Kidney (tissue), 14 donors: Measurements from ENCODE around the gene RPL21. TPM values are rescaled to one million over a fixed set of nuclear protein-coding genes. Genes with fewer than 3 reads are reported as not detected.

ENCODE experiments used
- DNase-seq, 5 donors: peaks; one replicate each; pipeline ENCODE4 v3.0.0-alpha.2; 2013 to 2020
- FAIRE-seq: peaks from 2 replicates; lab custom pipeline; 2012; peaks lifted over from hg19 to GRCh38; lab: Jason Lieb, UNC
- H3K27ac ChIP-seq, 2 donors: one replicate each; pipeline ENCODE4 v1.7.0; 2013; ENCODE audit warnings: low read depth in 2 of 2, low read length in 2 of 2, inconsistent platforms in 1 of 2
- H3K27me3 ChIP-seq: one replicate; pipeline ENCODE4 v1.7.1; 2013; ENCODE audit warnings: low read length, inconsistent platforms; ENCODE audit not compliant: control insufficient read depth, insufficient read depth
- H3K36me3 ChIP-seq, 3 donors: one replicate each; pipeline versions ENCODE4 v1.7.0 to v1.7.1; 2013; ENCODE audit warnings: low read length in 3 of 3, control low read depth in 1 of 3, inconsistent platforms in 1 of 3; ENCODE audit not compliant: insufficient read depth in 3 of 3, control insufficient read depth in 2 of 3
- H3K4me1 ChIP-seq, 3 donors: one replicate each; pipeline versions ENCODE4 v1.7.0 to v1.7.1; 2013; ENCODE audit warnings: low read length in 3 of 3, inconsistent platforms in 1 of 3, low read depth in 1 of 3; ENCODE audit not compliant: control insufficient read depth in 2 of 3, insufficient read depth in 2 of 3
- H3K4me3 ChIP-seq, 3 donors: one replicate each; pipeline versions ENCODE4 v1.7.0 to v1.8.1; 2013; ENCODE audit warnings: low read length in 3 of 3, control low read depth in 1 of 3, inconsistent platforms in 1 of 3
- H3K9ac ChIP-seq, 3 donors: one replicate each; pipeline versions ENCODE4 v1.7.0 to v1.7.1; 2013; ENCODE audit warnings: low read length in 3 of 3, control low read depth in 1 of 3, inconsistent platforms in 1 of 3
- H3K9me3 ChIP-seq, 3 donors: one replicate each; pipeline versions ENCODE4 v1.7.0 to v1.7.1; 2013; ENCODE audit warnings: low read length in 3 of 3, control low read depth in 1 of 3, inconsistent platforms in 1 of 3; ENCODE audit not compliant: control insufficient read depth in 2 of 3, insufficient read depth in 1 of 3
- intact Hi-C: fragments of 100-400 bp; cut with DNase I; formaldehyde crosslinking; loops from one replicate; pipeline ENCODE4 v1.11.1; 2022
- polyA plus RNA-seq: library from polyadenylated mRNA; stranded (reverse); fragments of 350-450 nt; fragmentation: Illumina TruSeq; extraction: RNeasy Lipid Tissue Mini Kit (QIAGEN cat#74804); gene quantifications from one replicate; pipeline ENCODE4 v1.2.3, GENCODE V29; 2014; ENCODE audit warnings: low read depth, low replicate concordance; ENCODE audit not compliant: insufficient read depth
- total RNA-seq: library from RNA; stranded (reverse); fragmentation: NEBNext Ultra II Directional; extraction: Animal tissue kit (Norgen Biotek cat#: 25700); gene quantifications from one replicate; pipeline ENCODE4 v1.2.1, GENCODE V29; 2021
- TF ChIP-seq, protein P1 (sequence below): IDR thresholded peaks from 3 replicates; pipeline ENCODE4 v1.5.1; 2012; ENCODE audit warnings: mild to moderate bottlenecking, moderate library complexity, borderline replicate concordance; ENCODE audit not compliant: insufficient read depth; ENCODE audit errors: extremely low read depth
- donor health status: control.
- donor health status: control.
- donor health status: control.
- donor health status: control.
- donor health status: control.
- donor health status: DM: yes; HTN: yes; CAD: no.
- donor health status: Normal renal cell carcinoma (clear cell type).

The RPL21 gene
- total and polyA plus RNA-seq, 2 donors from 2014 or later: 864 to 2,520 TPM

DNA sequence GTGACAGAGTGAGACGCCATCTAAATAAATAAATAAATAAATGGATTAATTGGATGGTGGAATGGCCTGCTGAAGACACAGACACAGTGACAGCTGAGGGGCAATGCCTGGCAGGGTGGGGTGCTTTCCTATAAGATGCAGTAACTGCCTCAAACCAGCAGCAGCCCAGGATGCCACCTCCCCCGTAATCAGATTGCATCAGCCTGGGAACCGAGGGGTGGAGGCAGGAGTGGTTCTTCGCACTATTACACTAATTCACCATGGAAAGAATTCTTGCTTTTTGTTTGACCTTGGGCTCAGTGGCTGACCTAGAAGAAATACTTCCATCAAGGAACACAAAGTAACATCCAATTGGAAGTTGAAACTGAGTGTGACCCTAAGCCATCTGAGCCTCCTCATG is 48.2 kb upstream of the RPL21 start:
- no peaks in the 10 kb centered on the region for H3K36me3 ChIP-seq
- DNase-seq (no peak), FAIRE-seq (no peak)
- no peak overlapping the region for H3K27ac ChIP-seq
- H3K9me3 ChIP-seq: no peaks in the 10 kb centered on the region
- H3K4me1 ChIP-seq: no peaks in the 10 kb centered on the region
- H3K4me3 ChIP-seq: no peak overlapping the region
- intact Hi-C loops: no loop called here
- TF ChIP-seq, protein P1, sequence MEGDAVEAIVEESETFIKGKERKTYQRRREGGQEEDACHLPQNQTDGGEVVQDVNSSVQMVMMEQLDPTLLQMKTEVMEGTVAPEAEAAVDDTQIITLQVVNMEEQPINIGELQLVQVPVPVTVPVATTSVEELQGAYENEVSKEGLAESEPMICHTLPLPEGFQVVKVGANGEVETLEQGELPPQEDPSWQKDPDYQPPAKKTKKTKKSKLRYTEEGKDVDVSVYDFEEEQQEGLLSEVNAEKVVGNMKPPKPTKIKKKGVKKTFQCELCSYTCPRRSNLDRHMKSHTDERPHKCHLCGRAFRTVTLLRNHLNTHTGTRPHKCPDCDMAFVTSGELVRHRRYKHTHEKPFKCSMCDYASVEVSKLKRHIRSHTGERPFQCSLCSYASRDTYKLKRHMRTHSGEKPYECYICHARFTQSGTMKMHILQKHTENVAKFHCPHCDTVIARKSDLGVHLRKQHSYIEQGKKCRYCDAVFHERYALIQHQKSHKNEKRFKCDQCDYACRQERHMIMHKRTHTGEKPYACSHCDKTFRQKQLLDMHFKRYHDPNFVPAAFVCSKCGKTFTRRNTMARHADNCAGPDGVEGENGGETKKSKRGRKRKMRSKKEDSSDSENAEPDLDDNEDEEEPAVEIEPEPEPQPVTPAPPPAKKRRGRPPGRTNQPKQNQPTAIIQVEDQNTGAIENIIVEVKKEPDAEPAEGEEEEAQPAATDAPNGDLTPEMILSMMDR: no peak
- no peaks in the 10 kb centered on the region for H3K27me3 ChIP-seq
- no peak overlapping the region for H3K9ac ChIP-seq

DNA sequence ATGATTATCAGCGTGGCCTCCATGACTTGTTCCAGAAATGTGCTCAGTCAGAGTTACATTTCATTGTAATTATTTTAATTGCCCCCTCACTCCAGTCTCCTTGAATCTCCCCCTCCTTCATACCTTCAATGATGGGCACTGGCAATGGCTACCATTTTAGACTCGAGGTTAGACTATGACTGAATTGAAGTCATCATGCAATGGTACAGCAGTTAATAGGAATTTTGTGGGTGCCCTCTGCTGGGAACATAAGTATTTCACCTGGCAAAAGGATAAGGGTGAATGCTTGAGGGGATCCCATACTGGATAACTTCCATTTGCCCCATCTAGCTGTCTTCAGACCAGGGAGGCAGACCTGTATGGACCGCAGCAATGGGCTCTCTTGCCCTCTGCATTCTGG is 47.5 kb upstream of the RPL21 start:
- no peaks in the 10 kb centered on the region for H3K36me3 ChIP-seq
- no peak for FAIRE-seq
- DNase-seq: no peak
- no peaks in the 10 kb centered on the region for H3K4me1 ChIP-seq
- no peaks in the 10 kb centered on the region for H3K27me3 ChIP-seq
- no peak overlapping the region for H3K9ac ChIP-seq
- H3K4me3 ChIP-seq: no peak overlapping the region
- H3K9me3 ChIP-seq: no peaks in the 10 kb centered on the region
- intact Hi-C loops: no loop called here
- TF ChIP-seq, protein P1: peak; percentile 16
- H3K27ac ChIP-seq: no peak overlapping the region

DNA sequence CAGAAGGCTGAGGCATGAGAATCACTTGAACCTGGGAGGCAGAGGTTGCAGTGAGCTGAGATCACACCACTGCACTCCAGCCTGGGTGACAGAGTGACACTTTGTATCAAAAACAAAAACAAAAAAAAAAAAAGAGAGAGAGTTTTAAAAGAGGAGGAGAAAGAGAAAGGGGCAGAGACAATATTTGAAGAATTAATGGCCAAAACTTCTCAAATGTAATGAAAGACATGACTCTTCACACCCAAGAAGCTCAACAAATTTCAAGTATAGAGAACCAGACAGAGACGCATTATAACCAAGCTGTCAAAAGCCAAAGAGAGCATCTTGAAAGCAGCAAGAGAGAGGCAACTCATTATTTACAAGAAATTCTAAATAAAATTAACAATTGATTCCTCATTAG is 42.8 kb upstream of the RPL21 start:
- intact Hi-C loops: no loop called here
- Histone ChIP-seq H3K9ac (no peak overlapping the region), H3K9me3 (no peaks in the 10 kb centered on the region), H3K27ac (no peak overlapping the region), H3K4me1 (no peaks in the 10 kb centered on the region), H3K36me3 (no peaks in the 10 kb centered on the region), H3K4me3 (no peak overlapping the region), H3K27me3 (no peaks in the 10 kb centered on the region)
- FAIRE-seq (no peak), DNase-seq (no peak)
- TF ChIP-seq, protein P1: no peak

DNA sequence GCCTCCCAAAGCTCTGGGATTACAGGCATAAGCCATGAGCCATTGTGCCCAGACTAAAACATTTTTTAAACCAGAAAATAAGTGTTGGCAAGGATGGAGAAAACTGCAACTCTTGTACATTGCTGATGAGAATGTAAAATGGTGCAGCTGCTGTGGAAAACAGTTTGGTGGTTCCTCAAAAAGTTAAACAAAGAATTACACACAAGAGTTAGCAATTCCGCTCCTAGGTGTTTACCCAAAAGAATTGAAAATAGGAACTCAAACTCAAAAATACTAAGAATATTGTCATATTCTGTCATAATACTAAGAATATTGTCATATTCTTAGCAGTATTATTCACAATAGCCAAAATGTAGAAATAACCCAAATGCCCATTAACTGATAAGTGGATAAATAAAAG is 40.1 kb upstream of the RPL21 start:
- no peaks in the 10 kb centered on the region for H3K9me3 ChIP-seq
- FAIRE-seq: no peak
- TF ChIP-seq, protein P1: no peak
- no peak overlapping the region for H3K4me3 ChIP-seq
- no peak for DNase-seq
- no peaks in the 10 kb centered on the region for H3K4me1 ChIP-seq
- no peak overlapping the region for H3K9ac ChIP-seq
- intact Hi-C loops: no loop called here
- H3K27me3 ChIP-seq: no peaks in the 10 kb centered on the region
- H3K36me3 ChIP-seq: no peaks in the 10 kb centered on the region
- no peak overlapping the region for H3K27ac ChIP-seq
